SKM-1 (cell line): ENCODE data around the gene KRT14.
A peak's percentile ranks its signal among the peaks of the same experiment; 100 is the strongest.
"Not testable (repeated sequence)": the region's sequence is repeated elsewhere in the genome, so short reads cannot be mapped to it uniquely, and the experiment has no call there.

ENCODE experiments used
- DNase-seq: peaks from one replicate; lab custom pipeline; 2025; ENCODE audit not compliant: unreplicated experiment; lab: John Stamatoyannopoulos, UW

KRT14 gene

DNA sequence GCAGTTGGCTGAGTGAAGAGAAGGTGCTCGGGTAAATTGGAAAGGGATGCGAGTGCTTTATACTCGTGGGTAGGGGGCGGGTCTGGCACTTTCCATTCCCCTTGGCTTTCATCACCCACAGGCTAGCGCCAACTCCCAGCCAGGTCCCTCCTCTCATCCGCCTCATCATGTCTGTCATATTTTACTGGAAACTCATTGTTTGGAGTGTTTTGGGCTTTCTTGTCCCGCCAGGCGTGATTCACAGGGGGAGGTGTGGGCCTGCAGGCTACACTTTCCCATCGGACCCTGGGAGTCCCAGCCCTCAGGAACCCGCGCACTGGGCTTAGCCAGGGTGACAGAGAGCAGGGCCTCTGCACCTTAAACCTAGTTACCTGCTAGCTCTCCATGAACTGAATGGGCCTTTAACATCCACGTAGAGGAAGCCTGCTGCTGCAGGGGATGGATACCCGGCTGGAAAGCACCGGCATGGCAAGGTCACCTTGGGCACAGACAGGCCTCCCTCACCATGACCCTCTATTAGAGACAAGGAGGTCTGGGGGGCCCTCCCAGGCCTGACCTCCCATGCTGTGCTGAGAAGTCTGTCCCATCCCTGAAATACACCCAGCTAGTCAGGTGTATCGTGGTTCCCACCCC is at the start of gene KRT14:
KRT14 (minus strand) TSS at position 33 of the 633 bp plus-strand sequence. CDS start 61 bp downstream, outside the sequence.
- DNase-seq: no peak

DNA sequence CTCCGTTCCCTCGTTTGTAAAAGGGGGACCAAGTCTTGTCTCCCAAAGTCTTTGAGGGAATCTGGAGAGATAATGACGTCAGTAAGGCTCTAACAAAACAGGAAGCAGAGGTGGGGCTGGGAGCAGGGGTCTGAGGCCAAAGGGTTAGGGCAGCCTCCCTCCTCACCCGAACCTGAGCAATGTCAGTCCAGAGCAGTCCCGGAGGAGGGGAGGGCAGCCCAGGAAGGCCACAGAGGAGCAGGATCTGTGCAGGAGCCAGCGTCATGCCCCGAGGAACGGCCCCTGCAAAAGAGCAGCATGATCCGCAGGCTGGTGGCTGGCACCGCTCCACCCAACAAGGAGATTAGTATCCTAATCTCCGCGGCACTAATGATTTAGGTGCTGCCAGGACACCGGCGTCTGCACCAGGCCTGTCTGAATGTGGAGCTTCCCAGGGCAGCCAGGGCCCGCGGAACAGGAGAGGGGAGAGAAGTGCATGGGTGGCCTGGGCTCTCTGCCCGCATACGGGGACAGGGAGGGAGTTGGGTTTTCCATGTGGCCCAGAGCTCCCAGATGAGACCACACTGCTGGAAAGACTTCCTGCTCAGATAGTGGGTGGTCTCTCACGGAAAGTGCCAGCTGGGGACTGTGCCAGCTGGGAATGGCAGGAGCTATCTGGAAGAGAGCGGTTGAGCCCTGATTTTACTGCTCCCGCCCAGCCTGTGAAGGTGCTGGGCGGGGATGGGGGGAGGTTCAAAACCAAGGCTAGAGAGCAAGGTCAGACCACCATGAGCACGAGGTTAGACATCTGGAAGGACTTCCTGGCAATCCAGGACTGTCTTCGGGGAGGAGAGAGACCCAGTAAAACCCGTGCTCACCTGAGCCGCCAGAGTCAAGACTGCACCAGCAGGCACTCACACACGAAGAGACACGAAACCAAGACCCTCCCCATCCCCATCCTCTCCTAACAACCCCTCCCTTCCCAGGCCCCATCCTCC is 48.7 kb upstream of the KRT14 start:
- no peak for DNase-seq

DNA sequence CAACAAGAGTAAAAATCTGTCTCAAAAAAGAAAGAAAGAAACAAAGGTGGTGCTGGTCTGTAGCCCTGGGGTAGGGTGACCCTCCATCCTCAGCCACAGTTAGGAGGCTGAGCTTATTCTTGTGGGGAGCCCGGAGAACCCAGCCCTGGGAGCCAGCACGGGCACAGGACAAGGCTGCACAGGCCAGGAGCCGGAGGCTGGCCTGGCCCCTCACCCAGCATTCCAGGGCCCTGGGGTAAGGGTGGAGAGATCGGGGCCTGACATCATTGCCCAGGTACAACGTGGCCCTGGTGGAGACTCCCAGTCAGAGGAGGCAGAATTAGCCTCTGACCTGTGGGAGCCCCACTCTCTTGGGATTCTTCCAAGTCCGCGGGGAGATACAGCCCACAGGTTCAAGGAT is 47.9 kb upstream of the KRT14 start:
- no peak for DNase-seq

DNA sequence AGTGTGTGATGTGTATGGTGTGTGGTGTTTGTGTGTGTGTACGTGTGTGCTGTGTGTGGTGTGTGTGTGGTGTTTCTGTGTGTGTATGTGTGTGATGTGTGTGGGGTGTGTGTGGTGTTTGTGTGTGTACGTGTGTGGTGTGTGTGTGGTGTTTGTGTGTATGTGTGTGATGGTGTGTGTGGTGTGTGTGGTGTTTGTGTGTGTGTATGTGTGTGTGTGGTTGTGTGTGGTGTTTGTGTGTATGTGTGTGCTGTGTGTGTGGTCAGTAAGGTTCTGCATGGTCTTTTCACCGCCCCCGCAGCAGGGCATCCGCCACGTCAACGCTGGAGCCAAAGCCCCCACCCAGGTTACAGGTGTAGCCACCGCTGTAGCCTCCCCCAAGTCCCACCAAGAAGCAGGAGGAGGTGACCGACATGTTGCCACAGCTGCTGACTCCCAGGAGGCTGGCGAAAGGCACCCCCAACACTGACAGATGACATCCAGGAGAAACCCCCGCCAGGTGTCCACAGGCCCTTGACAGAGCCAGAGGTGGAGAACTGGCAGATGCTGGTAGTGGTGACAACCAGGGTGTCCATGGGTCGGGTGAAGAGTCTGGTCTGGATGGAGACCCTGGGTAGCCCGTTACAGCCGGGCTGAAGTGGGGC is 47.0 kb upstream of the KRT14 start:
- no peak for DNase-seq

DNA sequence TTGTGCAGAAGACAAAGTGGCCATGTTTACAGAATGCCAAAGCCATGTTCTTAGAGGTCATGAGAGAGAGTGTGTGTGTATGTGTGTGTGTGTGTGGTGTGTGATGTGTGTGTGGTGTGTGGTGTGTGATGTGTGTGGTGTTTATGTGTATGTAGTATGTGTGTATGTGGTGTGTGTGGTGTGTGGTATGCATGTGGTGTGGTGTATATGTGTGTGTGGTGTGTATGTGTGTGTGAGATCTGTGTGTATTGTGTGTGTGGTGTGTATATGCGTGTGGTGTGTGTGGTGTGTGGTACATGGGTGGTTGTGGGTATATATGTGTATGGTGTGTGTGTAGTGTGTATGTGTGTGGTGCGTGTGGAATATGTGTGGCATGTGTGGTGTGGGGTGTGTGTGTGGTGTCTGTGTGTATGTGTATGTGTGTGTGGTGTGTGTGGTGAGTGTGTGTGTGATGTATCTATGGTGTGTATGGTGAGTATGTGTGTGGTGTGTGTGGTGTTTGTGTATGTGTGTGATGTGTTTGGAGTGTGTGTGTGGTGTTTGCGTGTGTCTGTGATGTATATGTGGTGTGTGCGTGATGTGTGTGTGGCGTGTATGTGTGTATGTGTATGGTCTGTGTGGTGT is 45.9 kb upstream of the KRT14 start:
- DNase-seq: no peak

DNA sequence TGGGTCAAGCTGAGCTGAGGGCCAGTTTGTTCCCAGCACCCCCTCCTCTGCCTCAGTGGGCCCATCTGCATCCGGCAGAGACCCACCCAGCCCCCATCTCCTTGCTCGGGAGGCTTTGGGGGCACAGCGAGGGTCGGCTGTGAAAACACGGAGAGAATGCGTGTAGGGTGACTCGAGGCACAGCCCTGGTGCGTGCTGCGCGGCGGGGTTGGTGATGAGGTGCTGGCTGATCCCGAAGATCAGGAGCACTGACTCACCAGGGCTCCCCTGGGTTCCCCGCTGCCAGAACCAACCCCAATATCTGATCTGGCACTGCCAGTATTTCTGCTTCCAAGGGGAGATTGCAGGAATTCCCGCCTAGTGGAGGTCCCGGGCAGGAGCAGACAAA is 45.2 kb upstream of the KRT14 start:
- no peak for DNase-seq

DNA sequence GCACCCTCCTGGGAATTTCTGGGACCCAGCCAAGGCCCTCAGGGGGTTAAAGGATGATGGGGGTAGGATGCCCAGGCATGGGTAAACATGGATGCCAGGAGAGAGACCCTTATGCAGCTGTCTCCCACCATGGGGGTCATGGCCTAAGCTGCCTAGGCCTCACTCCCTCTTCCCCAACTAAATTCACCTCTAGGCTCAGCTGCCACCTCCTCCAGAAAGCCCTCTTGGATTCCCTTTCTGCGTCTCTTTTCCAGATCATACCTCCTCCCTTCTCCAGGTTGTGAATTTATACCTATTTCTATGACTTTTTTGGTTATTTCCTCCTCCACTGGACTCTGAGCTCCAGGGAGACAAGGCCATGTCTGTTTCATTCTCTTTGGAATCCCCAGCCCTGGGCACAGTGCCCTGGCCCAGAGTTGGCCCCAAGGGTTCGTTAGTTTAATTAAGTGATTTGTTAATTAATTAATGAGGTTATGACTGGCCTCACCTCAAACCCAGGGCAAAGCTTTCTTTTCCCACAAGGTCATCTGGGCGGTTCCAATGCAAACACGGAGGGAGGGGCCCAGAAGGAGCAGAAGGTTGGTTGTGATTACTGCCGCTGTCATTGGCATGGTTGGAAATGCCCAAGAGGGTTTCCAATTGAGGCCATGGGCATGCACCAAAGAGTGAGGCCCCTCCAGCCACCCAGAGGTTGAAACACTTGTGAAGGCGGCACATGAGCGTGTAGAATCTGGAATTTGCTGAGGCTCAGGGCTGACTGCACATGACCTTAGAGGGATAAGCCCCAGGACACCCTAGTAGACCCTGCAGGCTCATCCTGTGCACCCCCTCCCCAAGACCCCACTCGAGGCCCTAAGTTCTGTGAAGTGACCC is 44.6 kb upstream of the KRT14 start:
- no peak for DNase-seq

DNA sequence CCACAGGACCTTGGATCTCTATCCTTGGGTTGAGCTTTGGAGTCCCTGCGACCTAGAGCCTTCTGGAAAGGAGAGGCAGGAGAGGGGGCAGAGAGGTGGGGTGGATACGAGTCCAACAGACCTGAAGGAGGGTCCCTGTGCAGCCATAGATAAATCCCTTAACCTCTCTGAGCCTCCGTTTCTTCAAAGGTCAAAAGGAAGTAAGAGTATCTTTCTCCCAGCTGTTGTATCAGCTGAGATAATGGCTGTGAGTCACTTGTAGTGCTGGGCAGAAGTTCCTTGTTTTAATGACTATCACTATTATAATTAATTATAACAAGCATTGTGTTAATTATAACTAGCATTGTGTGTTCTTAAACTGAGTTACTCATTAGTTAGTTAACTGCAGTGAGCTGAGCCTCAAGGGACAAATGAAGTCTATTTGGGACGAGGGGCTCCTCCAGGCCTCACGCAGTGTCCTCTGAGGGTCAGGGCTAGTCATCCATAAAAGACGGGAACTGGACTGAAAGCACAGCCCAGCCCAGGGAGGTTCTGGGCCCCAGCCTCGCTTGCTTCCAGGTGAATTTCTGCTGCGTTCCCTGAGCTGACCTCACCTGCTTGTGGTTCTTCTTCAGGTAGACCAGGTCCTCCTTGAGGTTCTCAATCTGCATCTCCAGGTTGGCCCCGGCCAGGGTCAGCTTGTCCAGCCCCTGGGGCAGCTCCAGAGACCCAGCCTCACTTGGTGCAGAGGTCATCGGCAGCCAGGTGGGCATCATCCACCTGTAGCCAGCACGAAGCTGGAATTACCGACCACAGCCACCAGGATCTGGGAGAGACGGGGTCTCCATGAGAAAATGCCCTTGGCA is 43.4 kb upstream of the KRT14 start:
- no peak for DNase-seq

DNA sequence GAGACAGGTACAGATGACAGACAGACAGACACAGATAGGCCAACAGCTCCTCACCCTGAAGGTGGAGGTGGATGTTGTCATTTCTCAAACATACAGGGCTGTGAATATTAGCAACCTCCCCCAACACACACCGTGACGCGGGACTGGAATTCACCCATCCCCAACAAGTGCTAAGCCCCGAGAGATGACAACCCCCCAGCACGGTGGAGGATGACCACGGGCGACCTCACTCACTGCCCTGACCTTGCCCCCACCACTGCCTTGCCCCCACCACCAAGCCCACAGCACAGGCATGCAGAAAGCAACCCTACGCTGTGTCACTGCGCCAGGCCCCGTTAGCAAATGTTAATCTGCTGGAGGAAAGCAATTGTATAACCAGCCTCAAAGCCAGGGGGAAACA is 42.6 kb upstream of the KRT14 start:
- DNase-seq: no peak

DNA sequence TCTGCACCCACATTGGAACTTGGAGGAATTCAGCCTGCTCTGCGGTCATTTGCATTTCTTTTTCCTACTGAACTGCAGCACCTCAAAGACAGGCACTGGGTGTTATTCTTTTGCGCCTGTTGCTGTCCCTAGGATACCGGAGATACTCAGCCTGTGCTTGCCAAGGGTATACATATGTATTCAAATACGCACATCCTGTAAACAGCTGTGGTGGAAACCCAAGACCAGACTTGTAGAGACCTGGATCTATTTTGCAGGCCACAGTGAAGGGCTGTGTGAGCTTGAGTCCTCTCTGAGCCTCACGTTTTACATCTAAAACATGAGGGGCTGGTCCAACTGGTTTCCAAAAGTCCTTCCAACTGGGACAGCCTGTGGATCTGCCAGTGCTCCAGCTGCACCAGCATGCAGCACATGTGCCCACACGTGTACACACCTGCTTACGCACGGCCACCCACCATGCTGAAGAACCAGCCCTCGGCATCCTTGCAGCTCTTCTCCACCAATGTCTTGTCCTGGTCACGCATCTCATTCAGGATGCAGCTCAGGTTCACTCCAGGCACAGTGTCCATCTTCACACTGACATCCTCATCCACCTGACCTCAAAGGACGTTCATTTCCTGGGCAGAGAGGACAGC is 42.0 kb upstream of the KRT14 start:
- DNase-seq: not testable (repeated sequence)

DNA sequence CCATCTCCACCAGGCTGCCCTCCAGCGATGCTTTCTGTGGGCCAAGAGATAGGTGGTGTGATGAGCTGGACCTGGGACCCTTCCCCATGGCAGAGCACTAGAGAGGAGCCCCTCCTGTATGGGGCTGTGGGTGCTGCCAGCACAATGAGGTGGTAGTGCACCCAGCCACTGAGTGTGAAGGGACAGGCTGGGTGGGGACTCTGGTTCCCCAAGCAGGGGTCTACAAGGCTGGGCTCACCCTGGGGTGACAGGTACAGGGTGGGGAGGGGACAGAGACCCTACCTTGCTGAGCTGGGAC is 41.3 kb upstream of the KRT14 start:
- DNase-seq: not testable (repeated sequence)

DNA sequence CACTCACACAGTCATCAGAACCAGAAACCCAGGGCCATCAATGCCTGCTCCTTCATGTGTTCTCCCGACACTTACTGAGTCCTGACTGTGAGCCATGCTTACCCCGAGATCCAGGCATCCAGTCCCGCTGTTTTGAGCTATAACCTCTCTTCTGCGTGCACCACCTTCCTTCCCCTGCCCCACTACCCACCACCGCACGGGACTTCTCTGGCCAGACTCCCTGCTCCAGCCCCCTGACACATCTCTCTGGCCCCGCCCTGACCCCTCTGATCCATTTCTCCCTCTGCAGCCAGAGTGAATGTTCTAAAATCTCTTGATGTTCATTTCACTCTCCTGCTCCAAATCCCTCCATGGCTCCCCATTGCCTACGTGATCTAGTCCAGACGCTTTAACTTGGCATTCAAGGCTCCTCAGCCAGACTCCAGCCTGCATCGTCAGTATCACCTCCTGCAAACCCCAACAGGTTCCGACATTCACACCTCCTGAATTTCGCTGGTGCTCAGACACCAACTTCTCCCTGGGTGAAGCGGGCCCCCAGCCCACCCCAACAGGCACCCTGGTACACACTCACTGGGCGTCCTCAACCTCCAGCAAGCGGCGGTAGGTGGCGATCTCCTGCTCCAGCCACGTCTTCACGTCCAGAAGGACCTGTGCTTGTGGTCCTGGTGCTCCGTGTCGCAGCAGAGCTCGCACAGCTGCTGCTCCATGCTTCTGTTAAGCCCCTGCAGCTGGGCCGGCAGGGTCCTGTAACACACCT is 40.8 kb upstream of the KRT14 start:
- no peak for DNase-seq

DNA sequence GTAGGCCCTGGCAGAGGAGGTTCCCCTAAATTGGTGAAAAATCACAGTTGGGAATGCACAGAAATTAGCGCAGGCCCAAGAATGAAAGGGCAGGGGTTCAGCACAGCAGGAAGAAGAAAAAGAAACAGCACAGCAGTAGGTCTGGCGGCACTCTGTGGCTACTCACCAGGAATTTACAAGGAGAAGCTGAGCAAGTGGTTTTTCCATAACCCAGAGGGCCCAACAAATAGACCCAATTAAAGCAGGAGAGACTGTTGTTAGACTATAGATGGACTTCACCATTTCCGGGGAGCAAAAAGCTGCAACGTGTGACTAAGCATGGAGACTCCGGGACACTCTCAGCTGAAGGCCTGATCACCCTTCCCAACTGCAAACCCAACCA is 40.2 kb upstream of the KRT14 start:
- not testable (repeated sequence) for DNase-seq

DNA sequence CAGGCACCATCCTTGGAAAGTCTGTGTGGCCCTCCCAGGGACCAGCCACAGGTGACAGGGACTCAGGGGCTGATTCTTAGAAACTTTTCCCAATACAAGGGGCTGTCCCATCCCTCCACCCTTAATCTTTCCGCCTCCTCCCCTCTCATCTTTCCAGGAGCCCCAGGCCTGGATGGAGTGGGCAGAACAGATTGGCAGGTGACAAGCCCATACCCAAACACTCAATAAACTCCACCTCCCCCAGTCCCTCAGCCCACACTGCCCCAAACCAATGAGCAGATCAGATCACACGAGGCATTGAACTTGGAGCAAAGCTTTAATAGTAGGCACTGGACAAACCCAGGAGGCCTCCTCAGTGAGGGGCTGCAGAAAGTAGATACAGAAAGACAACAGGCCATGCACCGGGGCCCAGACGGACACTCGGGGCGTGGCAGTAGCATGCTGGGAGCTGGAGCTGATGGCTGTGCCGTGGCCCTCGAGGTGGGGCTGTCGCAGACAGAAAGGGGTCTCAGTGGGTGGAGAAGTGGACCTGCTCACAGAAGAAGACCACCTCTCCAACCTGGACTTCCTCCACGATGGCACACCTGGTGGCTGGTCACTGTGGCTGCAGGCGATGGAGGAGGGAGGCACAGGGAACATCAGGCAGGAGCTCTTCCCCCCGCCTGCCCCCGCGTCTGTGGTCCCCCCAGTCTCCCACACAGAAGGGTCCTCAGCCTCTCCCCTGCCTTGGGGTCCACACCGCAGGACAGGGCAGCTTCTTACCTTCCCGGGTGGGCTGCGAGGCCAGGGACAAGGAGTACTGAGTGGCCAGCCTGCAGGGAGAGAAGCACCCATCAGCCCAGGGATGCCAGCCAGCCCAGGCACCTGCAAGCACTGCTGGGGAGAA is 39.6 kb upstream of the KRT14 start:
- not testable (repeated sequence) for DNase-seq

DNA sequence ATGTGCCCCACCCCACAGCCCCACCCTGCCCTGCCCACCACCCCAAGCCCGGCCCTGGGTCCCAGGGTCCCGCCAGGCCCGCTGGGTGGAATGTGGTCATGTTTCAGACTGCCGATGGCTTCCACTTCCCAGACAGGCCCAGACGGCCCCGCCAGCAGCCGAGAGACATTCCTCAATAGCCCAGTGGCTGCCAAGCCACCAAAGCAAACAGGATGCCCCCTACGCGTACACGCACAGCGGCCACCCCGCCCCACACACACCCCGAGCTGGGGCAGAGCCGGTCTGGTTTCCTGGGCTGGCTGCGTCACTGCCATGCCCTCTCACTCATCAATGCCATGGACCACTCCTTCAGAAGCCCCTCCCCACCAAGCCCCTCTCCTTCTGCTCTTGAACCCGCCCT is 38.9 kb upstream of the KRT14 start:
- no peak for DNase-seq

DNA sequence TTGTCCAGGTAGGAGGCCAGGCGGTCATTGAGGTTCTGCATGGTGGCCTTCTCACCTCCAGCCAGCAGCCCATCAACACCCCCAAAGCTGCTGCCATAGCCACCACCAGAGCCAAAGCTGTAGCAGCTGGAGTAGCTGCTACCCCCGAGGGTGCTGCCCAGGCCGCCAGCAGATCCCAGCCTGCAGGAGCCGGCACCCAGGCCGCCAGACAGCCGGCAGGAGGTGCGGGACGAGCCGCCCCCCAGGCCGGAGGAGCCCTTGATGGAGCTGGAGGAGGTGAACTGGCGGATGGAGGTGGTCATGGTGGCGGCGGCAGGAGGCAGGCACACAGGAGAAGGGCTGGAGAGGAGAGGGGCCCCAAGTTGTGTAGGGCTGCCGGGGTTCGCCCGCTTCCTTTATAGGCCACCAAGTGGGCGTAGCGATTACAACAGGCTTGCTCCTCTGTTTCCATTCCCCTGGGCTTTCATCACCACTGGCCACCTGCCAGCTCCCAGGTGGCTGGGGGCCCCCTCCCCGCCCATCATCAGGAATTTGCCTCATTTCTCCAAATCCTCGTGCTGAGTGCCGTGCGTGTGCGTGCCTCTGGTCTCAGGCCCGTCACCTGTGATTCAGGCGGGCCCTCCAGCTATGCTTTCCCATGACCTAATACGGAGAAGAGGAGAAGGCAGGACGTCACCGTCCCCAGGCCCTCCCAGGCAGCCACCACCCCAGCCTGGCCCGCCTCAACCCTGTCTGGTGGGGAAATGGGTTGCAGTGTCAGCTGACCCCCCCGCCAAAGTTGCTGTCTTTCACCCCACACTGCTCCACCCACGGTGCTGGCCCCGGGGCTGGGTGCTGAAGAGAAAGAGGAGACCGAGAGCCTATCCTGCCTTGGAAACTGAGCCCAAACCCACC is 37.8 kb upstream of the KRT14 start, which contains the start of gene KRT17:
KRT17 (minus strand) TSS at position 368 of the 894 bp plus-strand sequence; CDS start at position 302, 66 bp downstream.
- DNase-seq: peak; percentile 8
